GM23338 (cell line): ENCODE measurements around the gene ADAM30. TPM values are rescaled to one million over a fixed set of nuclear protein-coding genes. Genes with fewer than 3 reads are reported as not detected.

Experiments used
- ATAC-seq: fragments of 200-7000 bp; cut with Tn5 transposase; 3 replicates; pipeline ENCODE4 v1.9.1; 2020
- DNase-seq: peaks from one replicate; pipeline ENCODE4 v3.0.0-alpha.2; 2015; ENCODE audit warnings: low spot score
- H2AFZ ChIP-seq: fragments of 200-600 bp; sonication (generic); 2 replicates; pipeline ENCODE4 v1.8.0; 2016; ENCODE audit warnings: antibody characterized with exemption, mild to moderate bottlenecking, moderate library complexity
- H3F3A ChIP-seq: fragments of 200-600 bp; sonication (generic); replicated peaks from 2 replicates; pipeline ENCODE4 v1.8.0; 2017; ENCODE audit warnings: antibody characterized with exemption, mixed run types, low read depth
- H3K27ac ChIP-seq: fragments of 200-600 bp; sonication (generic); 2 replicates; pipeline ENCODE4 v1.6.1; 2016; ENCODE audit warnings: low read depth
- H3K27me3 ChIP-seq: fragments of 200-600 bp; sonication (generic); 2 replicates; pipeline ENCODE4 v1.8.0; 2016; ENCODE audit warnings: mild to moderate bottlenecking, mixed run types, moderate library complexity; ENCODE audit not compliant: insufficient read depth
- H3K36me3 ChIP-seq: fragments of 200-600 bp; sonication (generic); 2 replicates; pipeline ENCODE4 v1.8.0; 2016; ENCODE audit warnings: mild to moderate bottlenecking; ENCODE audit not compliant: insufficient read depth
- H3K4me1 ChIP-seq: fragments of 200-600 bp; sonication (generic); 2 replicates; pipeline ENCODE4 v1.8.0; 2016; ENCODE audit warnings: mild to moderate bottlenecking, moderate library complexity; ENCODE audit not compliant: insufficient read depth
- H3K4me2 ChIP-seq: fragments of 200-600 bp; sonication (generic); 2 replicates; pipeline ENCODE4 v1.7.1; 2017; ENCODE audit warnings: mixed run types
- H3K4me3 ChIP-seq: fragments of 200-600 bp; sonication (generic); 2 replicates; pipeline ENCODE4 v1.6.1; 2016; ENCODE audit warnings: mixed run types
- H3K79me2 ChIP-seq: fragments of 200-600 bp; sonication (generic); replicated peaks from 2 replicates; pipeline ENCODE4 v1.8.0; 2017; ENCODE audit warnings: mild to moderate bottlenecking; ENCODE audit not compliant: insufficient read depth
- H3K9me2 ChIP-seq: fragments of 200-600 bp; sonication (generic); 2 replicates; pipeline ENCODE4 v1.8.0; 2017; ENCODE audit not compliant: insufficient read depth
- H4K20me1 ChIP-seq: fragments of 200-600 bp; sonication (generic); replicated peaks from 2 replicates; pipeline ENCODE4 v1.8.0; 2017; ENCODE audit warnings: mild to moderate bottlenecking; ENCODE audit not compliant: insufficient read depth
- H3K27ac Mint-ChIP-seq: 2 replicates; pipeline ENCODE4 v1.8.0; 2020; ENCODE audit warnings: inconsistent platforms, mild to moderate bottlenecking, moderate library complexity, mixed read lengths
- H3K27me3 Mint-ChIP-seq: 3 replicates; pipeline ENCODE4 v1.8.0; 2022; ENCODE audit warnings: low read depth, mild to moderate bottlenecking, moderate library complexity, mixed read lengths, inconsistent platforms; ENCODE audit not compliant: insufficient read depth, poor library complexity
- H3K36me3 Mint-ChIP-seq: 3 replicates; pipeline ENCODE4 v1.8.0; 2021; ENCODE audit warnings: low read depth, mild to moderate bottlenecking, inconsistent platforms, moderate library complexity, mixed read lengths
- H3K4me1 Mint-ChIP-seq: 3 replicates; pipeline ENCODE4 v1.8.0; 2020; ENCODE audit warnings: mild to moderate bottlenecking, inconsistent platforms, mixed read lengths
- H3K4me3 Mint-ChIP-seq: 3 replicates; pipeline ENCODE4 v1.8.0; 2021; ENCODE audit warnings: moderate library complexity, mild to moderate bottlenecking, inconsistent platforms, mixed read lengths
- H3K9me3 Mint-ChIP-seq: 3 replicates; pipeline ENCODE4 v1.8.0; 2020; ENCODE audit warnings: moderate library complexity, mild to moderate bottlenecking, inconsistent platforms, mixed read lengths
- CREB1 ChIP-seq: fragments of 250-450 bp; sonication (Bioruptor Pico); IDR thresholded peaks from 2 replicates; pipeline ENCODE4 v1.5.0; 2020; ENCODE audit warnings: low read depth, mild to moderate bottlenecking, moderate library complexity
- EZH2 ChIP-seq: fragments of 200-600 bp; sonication (generic); IDR thresholded peaks from one replicate; pipeline ENCODE4 v1.8.0; 2017; ENCODE audit warnings: antibody characterized with exemption, mild to moderate bottlenecking, low read depth; ENCODE audit not compliant: unreplicated experiment
- JUNB ChIP-seq: IDR thresholded peaks from one replicate; pipeline ENCODE4 v1.6.1; 2016; ENCODE audit warnings: antibody characterized with exemption; ENCODE audit not compliant: unreplicated experiment
- NANOG ChIP-seq: IDR thresholded peaks from 2 replicates; pipeline ENCODE4 v1.6.1; 2016; ENCODE audit warnings: antibody characterized with exemption, borderline replicate concordance
- POLR2AphosphoS5 ChIP-seq: IDR thresholded peaks from 2 replicates; pipeline ENCODE4 v1.6.1; 2016; ENCODE audit warnings: antibody characterized with exemption, low read depth
- STAT1 ChIP-seq: IDR thresholded peaks from one replicate; pipeline ENCODE4 v1.6.1; 2016; ENCODE audit warnings: antibody characterized with exemption; ENCODE audit not compliant: unreplicated experiment
- ZNF114 ChIP-seq: fragments of 250-450 bp; sonication (Bioruptor Pico); IDR thresholded peaks from 2 replicates; pipeline ENCODE4 v1.5.0; 2020; ENCODE audit warnings: mild to moderate bottlenecking, moderate library complexity
- ZNF331 ChIP-seq: fragments of 250-450 bp; sonication (Bioruptor Pico); IDR thresholded peaks from 2 replicates; pipeline ENCODE4 v1.5.0; 2020; ENCODE audit warnings: low read depth, mild to moderate bottlenecking, moderate library complexity
- polyA plus RNA-seq: library from polyadenylated mRNA; unstranded; fragments of >200 nt; fragmentation: Nextera tagmentation; extraction: Ambion mirVana; gene quantifications from 2 replicates; pipeline ENCODE4 v1.2.1, GENCODE V29; 2016
- total RNA-seq: library from RNA; depleted of rRNA; stranded (reverse); fragments of >200 nt; shearing (Covaris generic); gene quantifications from 2 replicates; pipeline ENCODE4 v1.2.3, GENCODE V29; 2014
- TF ChIP-seq, protein P1 (sequence below): IDR thresholded peaks from 2 replicates; pipeline ENCODE4 v1.6.1; 2016; ENCODE audit warnings: antibody characterized with exemption
- TF ChIP-seq, protein P2 (sequence below): IDR thresholded peaks from one replicate; pipeline ENCODE4 v1.6.1; 2018; ENCODE audit warnings: antibody characterized with exemption; ENCODE audit not compliant: unreplicated experiment
- TF ChIP-seq, protein P3 (sequence below), 2 experiments: fragments of 200-600 bp in 1 of 2; sonication (generic) in 1 of 2; conservative IDR thresholded peaks; 2 replicates each; pipeline versions ENCODE4 v1.5.1 to v1.6.1; 2016 to 2017; ENCODE audit warnings: antibody characterized with exemption in 2 of 2, low read depth in 2 of 2, mild to moderate bottlenecking in 2 of 2, moderate library complexity in 1 of 2
- TF ChIP-seq, protein P4 (sequence below): fragments of 250-450 bp; sonication (Bioruptor Pico); IDR thresholded peaks from 2 replicates; pipeline ENCODE4 v1.5.0; 2020; ENCODE audit warnings: mild to moderate bottlenecking, moderate library complexity

ADAM30 gene
- total and polyA plus RNA-seq, 2 experiments from 2014 or later, result not detected

DNA sequence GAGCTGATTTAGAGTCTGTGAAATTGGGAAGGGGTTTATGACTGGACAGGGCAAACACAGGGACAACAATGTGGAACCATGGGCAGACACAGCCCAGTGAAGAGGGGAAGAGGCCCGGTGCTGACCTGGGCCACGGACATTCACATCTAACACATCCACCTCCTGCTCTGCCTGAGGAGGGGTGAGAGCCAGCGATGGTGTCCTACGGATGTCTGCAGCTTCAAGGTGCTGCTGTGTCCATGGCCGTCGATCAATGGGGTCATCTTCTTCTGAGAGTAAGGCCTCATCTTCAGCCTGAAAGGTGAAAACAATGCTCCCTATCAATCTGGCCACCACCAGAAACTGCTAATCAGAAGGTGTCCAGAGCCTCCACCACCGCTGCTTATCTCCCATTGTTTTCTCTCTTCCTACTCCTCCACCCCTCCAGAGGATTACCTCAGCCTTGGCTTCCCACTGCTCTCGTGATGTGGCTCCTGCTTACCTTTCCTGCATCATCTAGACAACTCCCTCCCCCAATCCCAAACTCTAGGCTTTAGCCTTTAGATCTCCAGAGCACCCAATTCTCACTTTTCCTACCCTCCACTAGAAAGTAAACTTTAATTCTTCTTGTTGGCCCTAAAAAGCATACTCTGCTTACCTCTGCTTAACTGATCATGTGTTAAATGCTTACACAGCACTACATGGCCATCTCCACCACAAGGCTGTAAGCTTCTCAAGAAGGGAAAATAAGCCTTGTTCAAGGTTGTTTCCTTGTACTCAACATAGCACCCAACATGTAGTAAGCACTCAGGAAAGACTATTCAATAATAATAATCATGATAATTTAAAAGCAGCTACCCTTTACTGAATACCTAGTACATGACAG is 24.0 kb upstream of the ADAM30 start:
- Mint-ChIP-seq H3K9me3 (no peaks in the 10 kb centered on the region; the same call in 2 of the 3 replicates), H3K27ac (no peak overlapping the region), H3K4me1 (peaks cover 2% of the 10 kb centered on the region; the same call in 1 of the 3 replicates), H3K27me3 (no peaks in the 10 kb centered on the region), H3K36me3 (peaks cover 34% of the 10 kb centered on the region), H3K4me3 (no peak overlapping the region)
- peaks cover 8% of the 10 kb centered on the region; the same call in 1 of the 2 replicates for H4K20me1 ChIP-seq
- H3K27ac ChIP-seq, result no peak overlapping the region
- H2AFZ ChIP-seq, result no peak overlapping the region
- no peak overlapping the region for H3K4me2 ChIP-seq
- no peak for TF ChIP-seq CREB1 (CRISPR knock-in tag)
- TF ChIP-seq NANOG, result no peak
- TF ChIP-seq STAT1, result no peak
- no peak for TF ChIP-seq ZNF331
- no peak for TF ChIP-seq EZH2
- TF ChIP-seq, protein P1, sequence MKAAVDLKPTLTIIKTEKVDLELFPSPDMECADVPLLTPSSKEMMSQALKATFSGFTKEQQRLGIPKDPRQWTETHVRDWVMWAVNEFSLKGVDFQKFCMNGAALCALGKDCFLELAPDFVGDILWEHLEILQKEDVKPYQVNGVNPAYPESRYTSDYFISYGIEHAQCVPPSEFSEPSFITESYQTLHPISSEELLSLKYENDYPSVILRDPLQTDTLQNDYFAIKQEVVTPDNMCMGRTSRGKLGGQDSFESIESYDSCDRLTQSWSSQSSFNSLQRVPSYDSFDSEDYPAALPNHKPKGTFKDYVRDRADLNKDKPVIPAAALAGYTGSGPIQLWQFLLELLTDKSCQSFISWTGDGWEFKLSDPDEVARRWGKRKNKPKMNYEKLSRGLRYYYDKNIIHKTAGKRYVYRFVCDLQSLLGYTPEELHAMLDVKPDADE, result no peak
- TF ChIP-seq, protein P2, sequence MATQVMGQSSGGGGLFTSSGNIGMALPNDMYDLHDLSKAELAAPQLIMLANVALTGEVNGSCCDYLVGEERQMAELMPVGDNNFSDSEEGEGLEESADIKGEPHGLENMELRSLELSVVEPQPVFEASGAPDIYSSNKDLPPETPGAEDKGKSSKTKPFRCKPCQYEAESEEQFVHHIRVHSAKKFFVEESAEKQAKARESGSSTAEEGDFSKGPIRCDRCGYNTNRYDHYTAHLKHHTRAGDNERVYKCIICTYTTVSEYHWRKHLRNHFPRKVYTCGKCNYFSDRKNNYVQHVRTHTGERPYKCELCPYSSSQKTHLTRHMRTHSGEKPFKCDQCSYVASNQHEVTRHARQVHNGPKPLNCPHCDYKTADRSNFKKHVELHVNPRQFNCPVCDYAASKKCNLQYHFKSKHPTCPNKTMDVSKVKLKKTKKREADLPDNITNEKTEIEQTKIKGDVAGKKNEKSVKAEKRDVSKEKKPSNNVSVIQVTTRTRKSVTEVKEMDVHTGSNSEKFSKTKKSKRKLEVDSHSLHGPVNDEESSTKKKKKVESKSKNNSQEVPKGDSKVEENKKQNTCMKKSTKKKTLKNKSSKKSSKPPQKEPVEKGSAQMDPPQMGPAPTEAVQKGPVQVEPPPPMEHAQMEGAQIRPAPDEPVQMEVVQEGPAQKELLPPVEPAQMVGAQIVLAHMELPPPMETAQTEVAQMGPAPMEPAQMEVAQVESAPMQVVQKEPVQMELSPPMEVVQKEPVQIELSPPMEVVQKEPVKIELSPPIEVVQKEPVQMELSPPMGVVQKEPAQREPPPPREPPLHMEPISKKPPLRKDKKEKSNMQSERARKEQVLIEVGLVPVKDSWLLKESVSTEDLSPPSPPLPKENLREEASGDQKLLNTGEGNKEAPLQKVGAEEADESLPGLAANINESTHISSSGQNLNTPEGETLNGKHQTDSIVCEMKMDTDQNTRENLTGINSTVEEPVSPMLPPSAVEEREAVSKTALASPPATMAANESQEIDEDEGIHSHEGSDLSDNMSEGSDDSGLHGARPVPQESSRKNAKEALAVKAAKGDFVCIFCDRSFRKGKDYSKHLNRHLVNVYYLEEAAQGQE, result no peak
- TF ChIP-seq JUNB, result no peak
- TF ChIP-seq POLR2AphosphoS5, result no peak
- TF ChIP-seq, protein P3, sequence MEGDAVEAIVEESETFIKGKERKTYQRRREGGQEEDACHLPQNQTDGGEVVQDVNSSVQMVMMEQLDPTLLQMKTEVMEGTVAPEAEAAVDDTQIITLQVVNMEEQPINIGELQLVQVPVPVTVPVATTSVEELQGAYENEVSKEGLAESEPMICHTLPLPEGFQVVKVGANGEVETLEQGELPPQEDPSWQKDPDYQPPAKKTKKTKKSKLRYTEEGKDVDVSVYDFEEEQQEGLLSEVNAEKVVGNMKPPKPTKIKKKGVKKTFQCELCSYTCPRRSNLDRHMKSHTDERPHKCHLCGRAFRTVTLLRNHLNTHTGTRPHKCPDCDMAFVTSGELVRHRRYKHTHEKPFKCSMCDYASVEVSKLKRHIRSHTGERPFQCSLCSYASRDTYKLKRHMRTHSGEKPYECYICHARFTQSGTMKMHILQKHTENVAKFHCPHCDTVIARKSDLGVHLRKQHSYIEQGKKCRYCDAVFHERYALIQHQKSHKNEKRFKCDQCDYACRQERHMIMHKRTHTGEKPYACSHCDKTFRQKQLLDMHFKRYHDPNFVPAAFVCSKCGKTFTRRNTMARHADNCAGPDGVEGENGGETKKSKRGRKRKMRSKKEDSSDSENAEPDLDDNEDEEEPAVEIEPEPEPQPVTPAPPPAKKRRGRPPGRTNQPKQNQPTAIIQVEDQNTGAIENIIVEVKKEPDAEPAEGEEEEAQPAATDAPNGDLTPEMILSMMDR (conservative IDR thresholded peaks at IDR 0.05; ENCODE audit: low read depth in 2 of 2), result no peak
- TF ChIP-seq, protein P4, sequence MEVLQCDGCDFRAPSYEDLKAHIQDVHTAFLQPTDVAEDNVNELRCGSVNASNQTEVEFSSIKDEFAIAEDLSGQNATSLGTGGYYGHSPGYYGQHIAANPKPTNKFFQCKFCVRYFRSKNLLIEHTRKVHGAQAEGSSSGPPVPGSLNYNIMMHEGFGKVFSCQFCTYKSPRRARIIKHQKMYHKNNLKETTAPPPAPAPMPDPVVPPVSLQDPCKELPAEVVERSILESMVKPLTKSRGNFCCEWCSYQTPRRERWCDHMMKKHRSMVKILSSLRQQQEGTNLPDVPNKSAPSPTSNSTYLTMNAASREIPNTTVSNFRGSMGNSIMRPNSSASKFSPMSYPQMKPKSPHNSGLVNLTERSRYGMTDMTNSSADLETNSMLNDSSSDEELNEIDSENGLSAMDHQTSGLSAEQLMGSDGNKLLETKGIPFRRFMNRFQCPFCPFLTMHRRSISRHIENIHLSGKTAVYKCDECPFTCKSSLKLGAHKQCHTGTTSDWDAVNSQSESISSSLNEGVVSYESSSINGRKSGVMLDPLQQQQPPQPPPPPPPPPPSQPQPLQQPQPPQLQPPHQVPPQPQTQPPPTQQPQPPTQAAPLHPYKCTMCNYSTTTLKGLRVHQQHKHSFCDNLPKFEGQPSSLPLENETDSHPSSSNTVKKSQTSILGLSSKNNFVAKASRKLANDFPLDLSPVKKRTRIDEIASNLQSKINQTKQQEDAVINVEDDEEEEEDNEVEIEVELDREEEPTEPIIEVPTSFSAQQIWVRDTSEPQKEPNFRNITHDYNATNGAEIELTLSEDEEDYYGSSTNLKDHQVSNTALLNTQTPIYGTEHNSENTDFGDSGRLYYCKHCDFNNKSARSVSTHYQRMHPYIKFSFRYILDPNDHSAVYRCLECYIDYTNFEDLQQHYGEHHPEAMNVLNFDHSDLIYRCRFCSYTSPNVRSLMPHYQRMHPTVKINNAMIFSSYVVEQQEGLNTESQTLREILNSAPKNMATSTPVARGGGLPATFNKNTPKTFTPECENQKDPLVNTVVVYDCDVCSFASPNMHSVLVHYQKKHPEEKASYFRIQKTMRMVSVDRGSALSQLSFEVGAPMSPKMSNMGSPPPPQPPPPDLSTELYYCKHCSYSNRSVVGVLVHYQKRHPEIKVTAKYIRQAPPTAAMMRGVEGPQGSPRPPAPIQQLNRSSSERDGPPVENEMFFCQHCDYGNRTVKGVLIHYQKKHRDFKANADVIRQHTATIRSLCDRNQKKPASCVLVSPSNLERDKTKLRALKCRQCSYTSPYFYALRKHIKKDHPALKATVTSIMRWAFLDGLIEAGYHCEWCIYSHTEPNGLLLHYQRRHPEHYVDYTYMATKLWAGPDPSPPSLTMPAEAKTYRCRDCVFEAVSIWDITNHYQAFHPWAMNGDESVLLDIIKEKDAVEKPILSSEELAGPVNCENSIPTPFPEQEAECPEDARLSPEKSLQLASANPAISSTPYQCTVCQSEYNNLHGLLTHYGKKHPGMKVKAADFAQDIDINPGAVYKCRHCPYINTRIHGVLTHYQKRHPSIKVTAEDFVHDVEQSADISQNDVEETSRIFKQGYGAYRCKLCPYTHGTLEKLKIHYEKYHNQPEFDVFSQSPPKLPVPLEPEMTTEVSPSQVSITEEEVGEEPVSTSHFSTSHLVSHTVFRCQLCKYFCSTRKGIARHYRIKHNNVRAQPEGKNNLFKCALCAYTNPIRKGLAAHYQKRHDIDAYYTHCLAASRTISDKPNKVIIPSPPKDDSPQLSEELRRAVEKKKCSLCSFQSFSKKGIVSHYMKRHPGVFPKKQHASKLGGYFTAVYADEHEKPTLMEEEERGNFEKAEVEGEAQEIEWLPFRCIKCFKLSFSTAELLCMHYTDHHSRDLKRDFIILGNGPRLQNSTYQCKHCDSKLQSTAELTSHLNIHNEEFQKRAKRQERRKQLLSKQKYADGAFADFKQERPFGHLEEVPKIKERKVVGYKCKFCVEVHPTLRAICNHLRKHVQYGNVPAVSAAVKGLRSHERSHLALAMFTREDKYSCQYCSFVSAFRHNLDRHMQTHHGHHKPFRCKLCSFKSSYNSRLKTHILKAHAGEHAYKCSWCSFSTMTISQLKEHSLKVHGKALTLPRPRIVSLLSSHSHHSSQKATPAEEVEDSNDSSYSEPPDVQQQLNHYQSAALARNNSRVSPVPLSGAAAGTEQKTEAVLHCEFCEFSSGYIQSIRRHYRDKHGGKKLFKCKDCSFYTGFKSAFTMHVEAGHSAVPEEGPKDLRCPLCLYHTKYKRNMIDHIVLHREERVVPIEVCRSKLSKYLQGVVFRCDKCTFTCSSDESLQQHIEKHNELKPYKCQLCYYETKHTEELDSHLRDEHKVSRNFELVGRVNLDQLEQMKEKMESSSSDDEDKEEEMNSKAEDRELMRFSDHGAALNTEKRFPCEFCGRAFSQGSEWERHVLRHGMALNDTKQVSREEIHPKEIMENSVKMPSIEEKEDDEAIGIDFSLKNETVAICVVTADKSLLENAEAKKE (CRISPR knock-in tag), result no peak
- no peak for TF ChIP-seq ZNF114 (CRISPR knock-in tag)
- no peaks in the 10 kb centered on the region for H3F3A ChIP-seq
- H3K36me3 ChIP-seq, result peaks cover 18% of the 10 kb centered on the region
- H3K4me1 ChIP-seq, result no peaks in the 10 kb centered on the region
- no peaks in the 10 kb centered on the region for H3K9me2 ChIP-seq
- no peak for DNase-seq
- no peaks in the 10 kb centered on the region for H3K79me2 ChIP-seq
- no peaks in the 10 kb centered on the region for H3K27me3 ChIP-seq
- ATAC-seq, result no peak
- no peak overlapping the region for H3K4me3 ChIP-seq
